Activated CD8-positive, alpha-beta T cell treated with anti-CD3 and anti-CD28 coated beads for 36 hours (primary cell): ENCODE results near the gene ZCCHC8. TPM values are rescaled to one million over a fixed set of nuclear protein-coding genes. Genes with fewer than 3 reads are reported as not detected.

Experiments used
- ATAC-seq: fragments of 200-7000 bp; cut with Tn5 transposase; one replicate; pipeline ENCODE4 v1.10.0; 2021; ENCODE audit warnings: mild to moderate bottlenecking, moderate library complexity
- CTCF ChIA-PET: fragments of 350-600 bp; sonication (Branson Sonifier 250); formaldehyde crosslinking; loops from one replicate; lab custom pipeline; 2021; ENCODE audit warnings: antibody characterized with exemption; lab: Charles Lee
- POLR2A ChIA-PET: fragments of 350-600 bp; sonication (Branson Sonifier 250); formaldehyde crosslinking; loops from one replicate; lab custom pipeline; 2021; ENCODE audit warnings: antibody characterized with exemption; lab: Charles Lee
- DNase-seq: peaks from one replicate; pipeline ENCODE4 v3.0.0-alpha.2; 2020
- H3K27ac Mint-ChIP-seq: one replicate; pipeline ENCODE4 v1.8.0; 2021; ENCODE audit warnings: mild to moderate bottlenecking, mixed read lengths
- H3K27me3 Mint-ChIP-seq: one replicate; pipeline ENCODE4 v1.8.0; 2021; ENCODE audit warnings: mixed read lengths
- H3K36me3 Mint-ChIP-seq: one replicate; pipeline ENCODE4 v1.8.0; 2021; ENCODE audit warnings: low read depth, mixed read lengths
- H3K4me1 Mint-ChIP-seq: one replicate; pipeline ENCODE4 v1.8.0; 2021; ENCODE audit warnings: low read depth, mixed read lengths
- H3K4me3 Mint-ChIP-seq: one replicate; pipeline ENCODE4 v1.8.0; 2021; ENCODE audit warnings: mild to moderate bottlenecking, moderate library complexity, mixed read lengths
- H3K9me3 Mint-ChIP-seq: one replicate; pipeline ENCODE4 v1.8.0; 2021; ENCODE audit warnings: mixed read lengths
- CTCF ChIP-seq: fragments of 200-600 bp; IDR thresholded peaks from one replicate; pipeline ENCODE4 v1.8.0; 2022; ENCODE audit warnings: antibody characterized with exemption, mild to moderate bottlenecking
- intact Hi-C: fragments of 100-400 bp; cut with micrococcal nuclease; formaldehyde crosslinking; loops from one replicate; pipeline ENCODE4 v1.10.0; 2022
- total RNA-seq, 2 experiments: library from RNA; stranded (reverse); gene quantifications; one replicate each; pipeline ENCODE4 v1.2.3, GENCODE V29; 2021

ZCCHC8 gene
- total RNA-seq, 2 experiments from 2014 or later, result 28.0 to 28.5 TPM

GRCh38 chr12:122505419-122506051, 4.8 kb upstream of the ZCCHC8 start:
- Mint-ChIP-seq H3K9me3 (no peaks in the 10 kb centered on the region), H3K36me3 (peaks cover 65% of the 10 kb centered on the region), H3K4me1 (peaks cover 15% of the 10 kb centered on the region), H3K4me3 (no peak overlapping the region), H3K27me3 (no peaks in the 10 kb centered on the region), H3K27ac (peak overlapping the region; percentile 6)
- DNase-seq (no peak), ATAC-seq (no peak)
- TF ChIP-seq CTCF, result no peak
- intact Hi-C loops, result no loop called here
- CTCF ChIA-PET, result interaction anchor here (1.6 kb wide), 1 partner anchor 17 kb away, joined by 3 read pairs; no protein-coding TSS in a partner anchor
- POLR2A ChIA-PET, result interaction anchor here (1.0 to 9.1 kb wide), 4 partner anchors 7 to 32 kb away, joined by 3 to 179 read pairs (median 58); partner anchors contain the start of genes KNTC1 and RSRC2

- Mint-ChIP-seq H3K27me3 (no peaks in the 10 kb centered on the region), H3K9me3 (no peaks in the 10 kb centered on the region), H3K27ac (peak overlapping the region; percentile 52), H3K4me1 (peaks cover 19% of the 10 kb centered on the region), H3K36me3 (peaks cover 57% of the 10 kb centered on the region), H3K4me3 (no peak overlapping the region)
- ChIA-PET POLR2A (interaction anchor here (0.7 to 9.1 kb wide), 4 partner anchors 9 to 290 kb away, joined by 3 to 179 read pairs (median 55); partner anchors contain the start of genes KNTC1 and RSRC2), CTCF (interaction anchor here (1.3 kb wide), 2 partner anchors 18 to 33 kb away, joined by 3 to 4 read pairs; no protein-coding TSS in a partner anchor)
- ATAC-seq, result no peak
- intact Hi-C loops, result no loop called here
- DNase-seq, result no peak
- TF ChIP-seq CTCF, result no peak
Measured at GRCh38 chr12:122503783-122504590, 3.3 kb upstream of the ZCCHC8 start.

GRCh38 chr12:122503147-122503751, 2.5 kb upstream of the ZCCHC8 start:
- ChIA-PET POLR2A (interaction anchor here (0.7 to 9.1 kb wide), 4 partner anchors 10 to 291 kb away, joined by 3 to 179 read pairs (median 55); partner anchors contain the start of genes KNTC1 and RSRC2), CTCF (interaction anchor here (0.8 to 1.3 kb wide), 3 partner anchors 8 to 32 kb away, joined by 3 to 4 read pairs (median 3); no protein-coding TSS in a partner anchor)
- ATAC-seq (no peak), DNase-seq (no peak)
- Mint-ChIP-seq H3K36me3 (peaks cover 58% of the 10 kb centered on the region), H3K9me3 (no peaks in the 10 kb centered on the region), H3K4me1 (peaks cover 24% of the 10 kb centered on the region), H3K27ac (peak overlapping the region; percentile 52), H3K27me3 (no peaks in the 10 kb centered on the region), H3K4me3 (no peak overlapping the region)
- intact Hi-C loops, result no loop called here
- no peak for TF ChIP-seq CTCF

- no peak for TF ChIP-seq CTCF
- H3K36me3 Mint-ChIP-seq, result peaks cover 55% of the 10 kb centered on the region
- no peak for ATAC-seq
- peak overlapping the region; percentile 97 for H3K27ac Mint-ChIP-seq
- no peaks in the 10 kb centered on the region for H3K27me3 Mint-ChIP-seq
- peak overlapping the region; percentile 99 for H3K4me3 Mint-ChIP-seq
- DNase-seq, result no peak
- intact Hi-C loops, result no loop called here
- no peaks in the 10 kb centered on the region for H3K9me3 Mint-ChIP-seq
- ChIA-PET CTCF (interaction anchor here (0.8 to 2.6 kb wide), 12 partner anchors 10 to 165 kb away, joined by 3 to 16 read pairs (median 4); no protein-coding TSS in a partner anchor), POLR2A (interaction anchor here (0.6 to 9.1 kb wide), 17 partner anchors 11 to 523 kb away, joined by 3 to 179 read pairs (median 5); partner anchors contain the start of genes CLIP1, DENR, KNTC1 and RSRC2)
- H3K4me1 Mint-ChIP-seq, result peaks cover 29% of the 10 kb centered on the region
Measured at GRCh38 chr12:122501489-122501989, 807 bp upstream of the ZCCHC8 start.
